ENCODE data around the gene SH3RF2. TPM values are rescaled to one million over a fixed set of nuclear protein-coding genes. Genes with fewer than 3 reads are reported as not detected.

SH3RF2 gene
- total and polyA plus RNA-seq, 4 donors, result 1.0 to 10.5 (median 4.9) TPM

GRCh38 chr5:146025114-146025680 lies 88.8 kb downstream of the SH3RF2 start:
- TF ChIP-seq RAD21 (IDR thresholded peaks at IDR 0.05) (no peak), REST (IDR thresholded peaks at IDR 0.05) (no peak), NR2F2 (IDR thresholded peaks at IDR 0.05) (no peak), HNF4G (IDR thresholded peaks at IDR 0.05) (no peak), JUND (IDR thresholded peaks at IDR 0.05) (no peak), FOXA2 (IDR thresholded peaks at IDR 0.05) (no peak), FOXA1 (IDR thresholded peaks at IDR 0.05) (no peak), YY1 (IDR thresholded peaks at IDR 0.05) (no peak), SP1 (IDR thresholded peaks at IDR 0.05) (no peak), ATF3 (IDR thresholded peaks at IDR 0.05) (no peak), GABPA (IDR thresholded peaks at IDR 0.05 in 1 of 2, conservative IDR thresholded peaks at IDR 0.05 in 1 of 2) (no peak), CTCF (IDR thresholded peaks at IDR 0.05; ENCODE audit: low read depth, low read length, missing input control) (no peak), ZBTB33 (IDR thresholded peaks at IDR 0.05) (no peak), EGR1 (IDR thresholded peaks at IDR 0.05; ENCODE audit: low read depth in 2 of 2) (no peak), RXRA (IDR thresholded peaks at IDR 0.05) (no peak)
- no peaks in the 10 kb centered on the region for H3K27me3 ChIP-seq (ENCODE audit: control insufficient read depth in 4 of 4, insufficient read depth in 4 of 4, low read length in 3 of 4)
- no peak overlapping the region for H3K27ac ChIP-seq (ENCODE audit: low read depth in 1 of 2, low read length in 2 of 2)
- 77% methylated on average over 4 of the region's 4 CpGs for WGBS
- H3K9me3 ChIP-seq (ENCODE audit: control insufficient read depth in 4 of 4, low read length in 3 of 4), result no peaks in the 10 kb centered on the region
- H3K9ac ChIP-seq (ENCODE audit: low read depth in 1 of 2, low read length in 2 of 2), result no peak overlapping the region
- no peak for DNase-seq (ENCODE audit: low spot score)
- H3K4me3 ChIP-seq (ENCODE audit: low read depth in 1 of 3, low read length in 3 of 3), result no peak overlapping the region
- H3K36me3 ChIP-seq (ENCODE audit: control insufficient read depth in 4 of 4, insufficient read depth in 3 of 4, low read depth in 1 of 4, low read length in 3 of 4), result no peaks in the 10 kb centered on the region
- H3K4me1 ChIP-seq (ENCODE audit: control insufficient read depth in 4 of 4, insufficient read depth in 4 of 4, low read length in 3 of 4), result no peaks in the 10 kb centered on the region

- DNase-seq (ENCODE audit: low spot score), result no peak
- Histone ChIP-seq H3K4me1 (ENCODE audit: control insufficient read depth in 4 of 4, insufficient read depth in 4 of 4, low read length in 3 of 4) (no peaks in the 10 kb centered on the region), H3K36me3 (ENCODE audit: control insufficient read depth in 4 of 4, insufficient read depth in 3 of 4, low read depth in 1 of 4, low read length in 3 of 4) (no peaks in the 10 kb centered on the region), H3K4me3 (ENCODE audit: low read depth in 1 of 3, low read length in 3 of 3) (no peak overlapping the region), H3K9ac (ENCODE audit: low read depth in 1 of 2, low read length in 2 of 2) (no peak overlapping the region), H3K9me3 (ENCODE audit: control insufficient read depth in 4 of 4, low read length in 3 of 4) (no peaks in the 10 kb centered on the region), H3K27ac (ENCODE audit: low read depth in 1 of 2, low read length in 2 of 2) (no peak overlapping the region), H3K27me3 (ENCODE audit: control insufficient read depth in 4 of 4, insufficient read depth in 4 of 4, low read length in 3 of 4) (no peaks in the 10 kb centered on the region)
- 65% methylated on average over 1 of the region's 1 CpG for WGBS
- TF ChIP-seq HNF4A (conservative IDR thresholded peaks at IDR 0.05), result no peak
- no peak for TF ChIP-seq JUND (IDR thresholded peaks at IDR 0.05)
- TF ChIP-seq REST (IDR thresholded peaks at IDR 0.05), result no peak
- TF ChIP-seq HNF4G (IDR thresholded peaks at IDR 0.05), result no peak
- TF ChIP-seq SP1 (IDR thresholded peaks at IDR 0.05), result no peak
- no peak for TF ChIP-seq RXRA (IDR thresholded peaks at IDR 0.05)
- no peak for TF ChIP-seq FOXA1 (IDR thresholded peaks at IDR 0.05)
- TF ChIP-seq CTCF (IDR thresholded peaks at IDR 0.05; ENCODE audit: low read depth, low read length, missing input control), result no peak
- no peak for TF ChIP-seq NR2F2 (IDR thresholded peaks at IDR 0.05)
These were observed 89.3 kb downstream of the SH3RF2 start for GRCh38 chr5:146025681-146026080.

All from liver (tissue), 9 donors.